ENCODE results near the gene ABCF1.

The ABCF1 gene

DNA sequence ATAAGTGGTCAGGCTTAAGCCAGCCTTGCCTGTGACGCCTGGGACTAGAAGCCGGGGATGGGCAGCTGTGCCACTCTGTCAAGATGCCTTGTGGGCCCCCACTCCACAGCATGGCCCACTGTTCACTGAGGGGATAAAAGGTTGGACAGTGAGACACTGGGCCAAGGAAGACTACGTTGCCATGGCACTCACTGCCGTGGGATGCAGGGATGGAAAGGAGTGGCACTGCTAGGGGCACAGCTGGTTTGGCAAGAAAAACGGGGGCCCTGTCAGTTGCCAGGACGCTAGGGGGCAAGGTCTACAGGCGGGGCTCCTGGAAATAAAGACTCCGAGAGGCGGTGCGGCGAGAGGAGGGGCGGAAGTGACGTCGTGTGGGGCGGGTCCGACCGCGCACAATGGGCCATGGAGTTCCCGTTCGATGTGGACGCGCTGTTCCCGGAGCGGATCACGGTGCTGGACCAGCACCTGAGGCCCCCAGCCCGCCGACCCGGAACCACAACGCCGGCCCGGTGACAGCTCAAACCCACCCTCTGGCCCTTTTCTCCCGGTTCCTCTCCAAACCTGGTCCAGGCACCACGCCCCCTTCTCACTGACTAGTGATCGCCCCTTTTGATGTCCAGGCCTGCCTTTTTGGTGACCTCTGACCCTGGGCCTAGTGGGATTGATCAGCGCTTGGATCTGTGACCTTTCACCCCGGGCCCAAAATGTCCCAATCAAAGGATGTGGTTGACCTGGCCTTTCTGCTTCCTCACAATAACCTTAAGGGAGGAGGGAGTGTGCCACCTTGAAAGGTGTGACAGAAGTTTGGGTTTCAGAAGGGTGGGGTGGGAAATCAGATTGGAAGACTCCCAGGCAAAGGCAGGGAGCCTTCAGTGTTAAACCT lies 55.5 kb downstream of the ABCF1 start, which contains the start of gene ATAT1:
TSS of gene ATAT1 (plus strand) at position 391 of the 883 bp plus-strand sequence.
- DNase-seq (ENCODE audit: low read depth) = peak; percentile 76

DNA sequence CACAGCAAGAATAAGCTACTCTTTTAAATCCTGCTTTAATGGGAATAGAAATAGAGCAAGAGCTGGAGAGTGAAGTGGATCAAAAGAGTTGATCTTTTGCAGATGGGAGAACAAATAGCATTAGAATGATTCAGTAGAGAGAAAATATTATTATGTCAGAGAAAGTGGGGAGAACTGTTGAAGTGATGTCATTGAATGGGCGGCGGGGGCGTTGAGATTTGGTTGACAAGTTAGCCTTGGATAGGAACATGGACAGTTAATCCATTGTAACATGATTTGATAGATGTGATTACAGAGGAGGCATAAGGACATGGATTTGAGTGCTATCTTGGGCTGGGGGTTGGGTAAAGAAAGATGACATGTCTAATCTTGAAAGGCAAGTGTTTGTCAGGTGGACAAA lies 64.6 kb downstream of the ABCF1 start:
- DNase-seq (ENCODE audit: low read depth) = no peak

DNA sequence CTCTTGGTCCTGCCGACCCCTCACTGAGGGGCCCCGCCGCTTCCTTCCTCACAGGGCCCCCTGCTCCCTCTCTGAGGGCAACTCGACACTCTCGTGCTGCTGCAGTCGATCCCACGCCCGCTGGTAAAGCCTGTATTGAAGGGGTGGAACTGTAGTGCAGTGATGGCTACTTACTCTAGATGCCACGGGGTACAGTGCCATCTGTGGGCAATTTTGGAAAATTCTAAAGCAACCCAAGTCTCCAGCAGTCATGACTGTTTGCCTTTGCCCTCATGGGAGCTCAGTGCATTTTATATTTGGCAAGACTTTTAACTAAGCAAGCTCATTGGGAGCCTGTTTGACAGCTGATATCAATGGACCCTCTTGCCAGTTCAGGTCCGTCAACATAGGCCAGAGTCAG lies 69.2 kb downstream of the ABCF1 start:
- no peak for DNase-seq (ENCODE audit: low read depth)

GRCh38 chr6:30641048-30641447 lies 69.8 kb downstream of the ABCF1 start:
- DNase-seq (ENCODE audit: low read depth) = no peak
